SIG-M5 treated with dmso at 0.1 percent for 504 hours (cell line): ENCODE data around the gene FOXD2.

ENCODE experiments used
- DNase-seq: peaks from one replicate; lab custom pipeline; 2025; ENCODE audit not compliant: unreplicated experiment; lab: John Stamatoyannopoulos, UW

FOXD2 gene

GRCh38 chr1:47416319-47417169 lies 21.3 kb upstream of the FOXD2 start:
- DNase-seq, result no peak

GRCh38 chr1:47417170-47418044 lies 20.4 kb upstream of the FOXD2 start:
- DNase-seq, result no peak

- no peak for DNase-seq
These were observed 19.7 kb upstream of the FOXD2 start for GRCh38 chr1:47418122-47418521.

GRCh38 chr1:47418681-47419325 lies 19.0 kb upstream of the FOXD2 start:
- DNase-seq, result no peak

GRCh38 chr1:47420547-47420946 lies 17.3 kb upstream of the FOXD2 start:
- DNase-seq, result no peak

GRCh38 chr1:47423872-47424271 lies 14.0 kb upstream of the FOXD2 start:
- no peak for DNase-seq

GRCh38 chr1:47424336-47424982 lies 13.4 kb upstream of the FOXD2 start:
- DNase-seq, result no peak

GRCh38 chr1:47431534-47431933 lies 6.3 kb upstream of the FOXD2 start:
- DNase-seq, result no peak

- peak; percentile 60 for DNase-seq
These were observed 5.5 kb upstream of the FOXD2 start for GRCh38 chr1:47432071-47433036.

- no peak for DNase-seq
These were observed 4.8 kb upstream of the FOXD2 start for GRCh38 chr1:47433037-47433421.

GRCh38 chr1:47433477-47434050 lies 4.3 kb upstream of the FOXD2 start:
- no peak for DNase-seq

GRCh38 chr1:47434051-47434842 lies 3.6 kb upstream of the FOXD2 start:
- no peak for DNase-seq

- no peak for DNase-seq
These were observed 2.1 kb upstream of the FOXD2 start for GRCh38 chr1:47435506-47436303.

- DNase-seq, result peak; percentile 62
These were observed 1.4 kb upstream of the FOXD2 start for GRCh38 chr1:47436304-47436978.

- no peak for DNase-seq
These were observed 831 bp upstream of the FOXD2 start for GRCh38 chr1:47436979-47437446.

- DNase-seq, result no peak
These were observed 547 bp downstream of the FOXD2 start for GRCh38 chr1:47438165-47439016.
